CD4-positive, alpha-beta memory T cell (primary cell): ENCODE results near the gene FYB2. TPM values are rescaled to one million over a fixed set of nuclear protein-coding genes. Genes with fewer than 3 reads are reported as not detected.

ENCODE experiments used
- CTCF ChIA-PET: fragments of 350-600 bp; sonication (Branson Sonifier 250); formaldehyde crosslinking; loops from one replicate; lab custom pipeline; 2021; ENCODE audit warnings: inconsistent platforms; ENCODE audit not compliant: partially characterized antibody; lab: Charles Lee
- POLR2A ChIA-PET: fragments of 350-600 bp; sonication (Branson Sonifier 250); formaldehyde crosslinking; loops from one replicate; lab custom pipeline; 2021; ENCODE audit not compliant: partially characterized antibody; lab: Charles Lee
- DNase-seq, 5 donors: peaks; one replicate each; pipeline versions ENCODE4 v3.0.0 to v3.0.0-alpha.2; 2020 to 2022; ENCODE audit warnings: mixed read lengths in 1 of 5
- H3K27ac ChIP-seq: one replicate; pipeline ENCODE4 v1.7.0; 2013; ENCODE audit warnings: low read depth, low read length
- H3K27me3 ChIP-seq: 2 replicates; pipeline ENCODE4 v1.7.0; 2013; ENCODE audit warnings: mild to moderate bottlenecking, low read length, moderate library complexity; ENCODE audit not compliant: insufficient read depth
- H3K36me3 ChIP-seq: 2 replicates; pipeline ENCODE4 v1.7.0; 2013; ENCODE audit warnings: mild to moderate bottlenecking, low read length, moderate library complexity; ENCODE audit not compliant: insufficient read depth
- H3K4me1 ChIP-seq: 2 replicates; pipeline ENCODE4 v1.7.0; 2013; ENCODE audit warnings: mild to moderate bottlenecking, low read length, moderate library complexity; ENCODE audit not compliant: insufficient read depth
- H3K4me3 ChIP-seq, 2 donors: one replicate each; pipeline ENCODE4 v1.7.0; 2013; ENCODE audit warnings: low read length in 2 of 2, mild to moderate bottlenecking in 1 of 2
- H3K9me3 ChIP-seq, 2 donors: one replicate each; pipeline ENCODE4 v1.7.0; 2013; ENCODE audit warnings: low read length in 2 of 2, control low read depth in 1 of 2; ENCODE audit not compliant: control insufficient read depth in 1 of 2
- H3K27ac Mint-ChIP-seq, 7 donors: one replicate each; pipeline ENCODE4 v1.8.0; 2020 to 2021; ENCODE audit warnings: mixed read lengths in 7 of 7, mild to moderate bottlenecking in 6 of 7, inconsistent platforms in 3 of 7, moderate library complexity in 3 of 7
- H3K27me3 Mint-ChIP-seq, 2 donors: one replicate each; pipeline ENCODE4 v1.8.0; 2020 to 2021; ENCODE audit warnings: mixed read lengths in 2 of 2
- H3K36me3 Mint-ChIP-seq, 2 donors: one replicate each; pipeline ENCODE4 v1.8.0; 2020 to 2021; ENCODE audit warnings: mixed read lengths in 2 of 2, inconsistent platforms in 1 of 2, mild to moderate bottlenecking in 1 of 2
- H3K4me1 Mint-ChIP-seq, 4 donors: one replicate each; pipeline ENCODE4 v1.8.0; 2020 to 2021; ENCODE audit warnings: mixed read lengths in 4 of 4, mild to moderate bottlenecking in 1 of 4
- H3K4me3 Mint-ChIP-seq, 8 donors: one replicate each; pipeline ENCODE4 v1.8.0; 2020 to 2021; ENCODE audit warnings: mixed read lengths in 8 of 8, mild to moderate bottlenecking in 7 of 8, moderate library complexity in 6 of 8, inconsistent platforms in 3 of 8
- H3K9me3 Mint-ChIP-seq, 8 donors: one replicate each; pipeline ENCODE4 v1.8.0; 2020 to 2021; ENCODE audit warnings: mixed read lengths in 8 of 8, mild to moderate bottlenecking in 5 of 8, inconsistent platforms in 3 of 8, moderate library complexity in 1 of 8
- intact Hi-C: fragments of 100-400 bp; cut with micrococcal nuclease; formaldehyde crosslinking; loops from one replicate; pipeline ENCODE4 v1.15.1; 2023
- polyA plus RNA-seq, 2 donors: library from polyadenylated mRNA; unstranded; fragments of 300-500 nt; fragmentation: Illumina TruSeq; gene quantifications; one replicate each; pipeline ENCODE4 v1.2.3, GENCODE V29; 2021
- total RNA-seq, 2 experiments: library from RNA; stranded (reverse); gene quantifications; one replicate each; pipeline ENCODE4 v1.2.3, GENCODE V29; 2021

The FYB2 gene, protein sequence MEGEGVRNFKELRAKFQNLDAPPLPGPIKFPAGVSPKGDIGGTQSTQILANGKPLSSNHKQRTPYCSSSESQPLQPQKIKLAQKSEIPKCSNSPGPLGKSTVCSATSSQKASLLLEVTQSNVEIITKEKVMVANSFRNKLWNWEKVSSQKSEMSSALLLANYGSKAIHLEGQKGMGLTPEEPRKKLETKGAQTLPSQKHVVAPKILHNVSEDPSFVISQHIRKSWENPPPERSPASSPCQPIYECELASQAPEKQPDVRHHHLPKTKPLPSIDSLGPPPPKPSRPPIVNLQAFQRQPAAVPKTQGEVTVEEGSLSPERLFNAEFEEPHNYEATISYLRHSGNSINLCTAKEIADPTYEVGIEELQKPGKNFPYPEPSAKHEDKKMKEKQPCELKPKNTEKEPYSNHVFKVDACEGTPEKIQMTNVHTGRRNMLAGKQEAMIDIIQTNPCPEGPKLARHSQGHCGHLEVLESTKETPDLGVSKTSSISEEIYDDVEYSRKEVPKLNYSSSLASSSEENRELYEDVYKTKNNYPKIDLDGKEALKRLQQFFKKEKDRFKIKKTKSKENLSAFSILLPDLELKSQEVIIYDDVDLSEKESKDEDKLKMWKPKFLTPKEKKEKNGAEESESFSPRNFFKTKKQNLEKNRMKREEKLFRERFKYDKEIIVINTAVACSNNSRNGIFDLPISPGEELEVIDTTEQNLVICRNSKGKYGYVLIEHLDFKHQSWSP
- total RNA-seq: not detected
- not detected for polyA plus RNA-seq

DNA sequence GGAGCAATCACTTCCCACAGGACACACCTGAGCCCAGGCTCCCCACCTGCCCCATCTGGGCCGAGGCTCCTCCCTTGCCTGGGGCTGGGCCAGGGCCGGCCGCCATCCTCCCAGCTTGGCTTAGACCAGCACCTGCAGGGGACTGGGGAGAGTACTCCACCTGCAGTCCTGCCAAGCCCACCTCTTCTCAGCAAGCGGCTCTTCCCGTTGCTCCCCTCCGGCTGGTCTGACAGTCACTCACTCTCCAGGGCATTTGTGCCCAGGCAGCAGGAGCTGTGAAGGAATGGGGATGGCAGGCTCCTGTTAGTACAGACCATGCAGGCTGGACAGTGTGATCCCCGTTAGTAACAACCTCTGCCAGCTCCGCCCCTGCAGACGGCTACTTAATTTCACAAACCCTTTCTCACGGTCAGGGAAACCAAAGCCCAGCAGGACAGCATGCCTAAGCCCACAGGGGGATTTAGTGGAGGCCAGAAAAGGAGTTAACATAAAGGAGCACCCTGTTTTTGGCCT lies at the start of gene FYB2:
Gene FYB2, minus strand, starts transcription at position 18 of the 513 bp plus-strand sequence. CDS start 114 bp downstream, outside the sequence.
- H3K4me3 ChIP-seq: no peak within 1 kb of the TSS
- no peak within 1 kb of the TSS for H3K27ac ChIP-seq
- Mint-ChIP-seq H3K27ac (no peak within 1 kb of the TSS), H3K36me3 (no peaks in the 10 kb centered on the region), H3K4me3 (no peak within 1 kb of the TSS), H3K27me3 (peaks cover 0 to 12% of the 10 kb centered on the region in 2 donors), H3K4me1 (no peaks in the 10 kb centered on the region), H3K9me3 (peaks cover 0 to 2% (median 0%) of the 10 kb centered on the region in 8 donors)
- H3K9me3 ChIP-seq: no peaks in the 10 kb centered on the region
- no peaks in the 10 kb centered on the region for H3K27me3 ChIP-seq
- CTCF ChIA-PET: interaction anchor here (3.2 kb wide), 1 partner anchor 12 kb away, joined by 17 read pairs; no protein-coding TSS in a partner anchor
- no peak for DNase-seq
- H3K36me3 ChIP-seq: no peaks in the 10 kb centered on the region
- intact Hi-C loops: no loop called here
- POLR2A ChIA-PET: no interaction called here
- H3K4me1 ChIP-seq: no peaks in the 10 kb centered on the region

DNA sequence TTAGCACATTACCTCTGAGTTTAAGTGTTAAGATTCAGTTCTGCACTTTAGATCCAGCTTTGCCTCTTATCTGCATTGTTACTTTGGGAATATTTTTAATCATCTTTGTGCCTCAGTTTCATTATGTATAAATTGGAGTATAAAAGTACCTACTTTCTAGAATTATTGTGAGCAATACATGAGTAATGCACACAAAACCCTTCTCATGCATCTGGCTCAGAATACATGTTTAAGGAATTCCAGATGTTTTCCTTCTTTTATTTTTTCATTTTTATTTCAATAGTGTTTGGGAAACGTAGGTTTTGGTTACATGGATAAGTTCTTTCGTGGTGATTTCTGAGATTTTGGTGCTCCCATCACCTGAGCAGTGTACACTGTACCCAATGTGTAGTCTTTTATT lies 49.6 kb upstream of the FYB2 start:
- ChIA-PET CTCF (no interaction called here), POLR2A (no interaction called here)
- Mint-ChIP-seq H3K4me3 (no peak overlapping the region), H3K4me1 (no peaks in the 10 kb centered on the region), H3K9me3 (peaks cover 0 to 3% (median 0%) of the 10 kb centered on the region in 8 donors), H3K36me3 (no peaks in the 10 kb centered on the region), H3K27me3 (peaks cover 4 to 7% of the 10 kb centered on the region in 2 donors), H3K27ac (no peak overlapping the region)
- Histone ChIP-seq H3K4me1 (no peaks in the 10 kb centered on the region), H3K27ac (no peak overlapping the region), H3K36me3 (no peaks in the 10 kb centered on the region), H3K4me3 (no peak overlapping the region), H3K9me3 (no peaks in the 10 kb centered on the region), H3K27me3 (no peaks in the 10 kb centered on the region)
- no peak for DNase-seq
- intact Hi-C loops: no loop called here

DNA sequence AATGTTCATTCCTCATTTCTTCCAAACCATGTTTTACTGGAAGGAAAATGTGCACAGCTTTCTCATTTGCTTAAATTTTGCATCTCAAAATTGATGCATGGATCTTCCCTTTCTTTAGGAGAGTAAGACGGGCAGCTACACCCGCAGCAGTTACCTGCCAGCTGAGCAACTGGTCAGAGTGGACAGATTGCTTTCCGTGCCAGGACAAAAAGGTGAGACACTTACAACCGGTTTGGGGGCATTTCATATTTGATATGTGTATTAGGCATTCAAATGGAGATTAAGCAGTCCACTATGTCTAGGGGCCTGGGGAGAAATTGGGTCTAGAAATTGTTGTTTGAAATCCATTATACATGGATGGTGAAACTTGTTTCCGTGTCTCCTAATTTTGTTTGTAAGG lies 48.3 kb upstream of the FYB2 start:
- intact Hi-C loops: no loop called here
- POLR2A ChIA-PET: no interaction called here

DNA sequence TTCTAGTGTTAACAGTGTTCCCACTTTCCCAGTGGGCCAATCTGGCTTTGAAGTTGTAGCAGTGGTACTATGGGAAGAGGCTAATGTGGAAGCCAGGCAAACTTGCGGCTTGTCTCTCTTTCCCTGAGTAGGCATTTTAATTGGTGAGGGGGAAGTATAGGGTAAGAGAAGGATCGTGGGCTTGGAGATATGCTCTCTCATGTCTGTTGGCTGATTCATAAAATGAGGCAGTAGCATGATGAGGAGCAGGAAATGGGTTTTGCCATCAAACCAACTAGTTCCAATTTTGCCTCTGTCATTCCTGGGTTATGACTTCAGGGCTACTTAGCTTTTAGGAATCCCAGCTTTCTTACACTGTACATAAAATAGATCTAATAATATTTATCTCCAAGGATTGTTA lies 47.5 kb upstream of the FYB2 start:
- Mint-ChIP-seq H3K27me3 (peaks cover 3 to 4% of the 10 kb centered on the region in 2 donors), H3K4me1 (no peaks in the 10 kb centered on the region), H3K27ac (no peak overlapping the region), H3K36me3 (no peaks in the 10 kb centered on the region), H3K4me3 (no peak overlapping the region), H3K9me3 (peaks cover 0 to 4% (median 0%) of the 10 kb centered on the region in 8 donors)
- intact Hi-C loops: no loop called here
- DNase-seq: no peak
- Histone ChIP-seq H3K4me3 (no peak overlapping the region), H3K9me3 (no peaks in the 10 kb centered on the region), H3K4me1 (no peaks in the 10 kb centered on the region), H3K27me3 (no peaks in the 10 kb centered on the region), H3K36me3 (no peaks in the 10 kb centered on the region), H3K27ac (no peak overlapping the region)
- CTCF ChIA-PET: no interaction called here
- POLR2A ChIA-PET: no interaction called here

More for the DNA sequence above, 48.3 kb upstream of the FYB2 start:
- Mint-ChIP-seq H3K36me3 (no peaks in the 10 kb centered on the region), H3K4me1 (no peaks in the 10 kb centered on the region), H3K4me3 (no peak overlapping the region), H3K27ac (no peak overlapping the region), H3K9me3 (peaks cover 0 to 3% (median 0%) of the 10 kb centered on the region in 8 donors), H3K27me3 (peaks cover 4 to 6% of the 10 kb centered on the region in 2 donors)
- Histone ChIP-seq H3K27me3 (no peaks in the 10 kb centered on the region), H3K27ac (no peak overlapping the region), H3K9me3 (no peaks in the 10 kb centered on the region), H3K36me3 (no peaks in the 10 kb centered on the region), H3K4me3 (no peak overlapping the region), H3K4me1 (no peaks in the 10 kb centered on the region)
- CTCF ChIA-PET: no interaction called here
- DNase-seq: no peak

DNA sequence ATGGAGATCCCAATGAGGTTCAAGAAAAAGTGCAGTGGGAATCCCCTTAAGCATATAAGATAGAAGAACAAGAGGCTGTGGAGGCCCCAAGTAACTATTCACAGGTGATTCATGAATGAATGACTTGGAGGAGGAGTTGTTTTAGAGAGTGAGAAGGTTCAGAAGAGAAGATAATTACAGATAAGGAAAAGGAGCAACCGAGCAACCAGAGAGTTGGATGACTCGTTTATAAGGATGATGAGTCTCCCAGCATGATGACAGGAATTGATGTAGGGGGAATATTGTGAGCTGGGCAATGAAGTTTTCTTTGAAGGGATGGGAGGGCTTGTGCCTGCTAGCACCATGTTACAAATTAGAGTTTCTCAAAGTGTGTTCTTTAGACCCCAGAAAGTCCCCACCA lies 45.2 kb upstream of the FYB2 start:
- H3K36me3 Mint-ChIP-seq: no peaks in the 10 kb centered on the region
- intact Hi-C loops: no loop called here

DNA sequence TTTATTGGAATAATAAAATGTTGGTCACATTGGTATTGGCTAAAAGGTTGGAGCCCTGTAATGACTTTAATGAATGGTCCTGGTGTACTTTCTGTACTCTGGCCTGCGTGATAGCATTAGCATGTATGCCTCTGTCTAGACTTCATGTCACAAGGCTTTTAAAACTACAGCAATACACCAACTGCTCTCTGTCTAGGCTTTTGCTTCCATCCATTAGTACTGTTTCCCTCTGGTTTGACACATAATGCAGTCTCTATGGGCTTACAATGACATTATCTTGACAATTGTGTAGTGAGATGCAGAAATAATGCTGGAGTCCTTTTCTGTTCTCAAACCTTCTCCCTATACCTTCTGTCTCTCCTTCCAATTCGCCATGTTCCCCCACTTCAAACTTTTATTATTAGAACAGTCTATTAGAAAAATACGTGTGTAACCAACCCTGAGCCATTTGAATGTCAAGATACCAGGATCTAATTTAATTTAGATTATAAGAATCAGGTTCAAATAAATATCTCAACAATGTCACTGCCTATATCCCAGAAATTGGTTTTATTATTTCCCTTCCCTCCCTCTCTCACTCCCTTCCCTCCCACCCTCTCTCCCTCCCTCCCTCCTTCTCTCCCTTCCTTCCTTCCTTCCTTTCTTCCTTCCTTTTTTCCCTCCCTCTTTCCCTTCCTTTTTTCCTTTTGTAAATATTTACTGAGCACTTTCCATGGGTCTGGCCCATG lies 44.2 kb upstream of the FYB2 start:
- ChIA-PET POLR2A (no interaction called here), CTCF (no interaction called here)
- H3K4me3 ChIP-seq: no peak overlapping the region
- Mint-ChIP-seq H3K4me3 (no peak overlapping the region), H3K9me3 (peaks cover 0 to 6% (median 0%) of the 10 kb centered on the region in 8 donors), H3K36me3 (no peaks in the 10 kb centered on the region), H3K27ac (no peak overlapping the region), H3K27me3 (peaks cover 0 to 2% of the 10 kb centered on the region in 2 donors), H3K4me1 (no peaks in the 10 kb centered on the region)
- no peak for DNase-seq
- H3K9me3 ChIP-seq: no peaks in the 10 kb centered on the region
- no peaks in the 10 kb centered on the region for H3K36me3 ChIP-seq
- intact Hi-C loops: no loop called here
- H3K27me3 ChIP-seq: no peaks in the 10 kb centered on the region
- no peaks in the 10 kb centered on the region for H3K4me1 ChIP-seq
- H3K27ac ChIP-seq: no peak overlapping the region

More for the DNA sequence above, 45.2 kb upstream of the FYB2 start:
- ChIA-PET CTCF (no interaction called here), POLR2A (no interaction called here)
- no peak overlapping the region for H3K27ac ChIP-seq
- H3K9me3 Mint-ChIP-seq: peaks cover 0 to 6% (median 0%) of the 10 kb centered on the region in 8 donors
- H3K27ac Mint-ChIP-seq: no peak overlapping the region
- no peak overlapping the region for H3K4me3 ChIP-seq
- H3K4me3 Mint-ChIP-seq: no peak overlapping the region
- no peaks in the 10 kb centered on the region for H3K4me1 Mint-ChIP-seq
- H3K27me3 ChIP-seq: no peaks in the 10 kb centered on the region
- H3K9me3 ChIP-seq: no peaks in the 10 kb centered on the region
- no peaks in the 10 kb centered on the region for H3K36me3 ChIP-seq
- H3K27me3 Mint-ChIP-seq: peaks cover 2% of the 10 kb centered on the region in 2 donors
- no peak for DNase-seq
- H3K4me1 ChIP-seq: no peaks in the 10 kb centered on the region

DNA sequence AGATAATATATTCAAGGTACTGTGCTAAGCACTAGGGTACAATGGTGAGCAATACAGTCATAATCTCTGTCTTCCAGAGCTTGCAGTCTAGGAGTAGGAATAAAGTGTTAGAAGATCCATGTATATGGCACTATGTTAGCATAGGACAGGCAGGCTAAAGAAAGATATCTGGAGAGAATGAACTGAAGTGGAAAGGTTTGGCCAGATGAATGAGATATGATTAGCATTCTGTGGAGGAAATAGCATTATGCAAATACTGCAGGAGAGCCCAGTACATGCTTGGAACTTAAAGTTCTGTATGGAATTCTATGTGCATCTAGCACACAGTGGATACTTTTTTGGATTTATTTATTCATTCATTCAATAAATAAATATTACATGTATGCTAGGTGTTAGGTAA lies 40.1 kb upstream of the FYB2 start:
- H3K4me1 ChIP-seq: no peaks in the 10 kb centered on the region
- Mint-ChIP-seq H3K36me3 (no peaks in the 10 kb centered on the region), H3K4me1 (no peaks in the 10 kb centered on the region), H3K9me3 (peaks cover 0 to 6% (median 0%) of the 10 kb centered on the region in 8 donors), H3K4me3 (no peak overlapping the region), H3K27me3 (no peaks in the 10 kb centered on the region), H3K27ac (no peak overlapping the region)
- H3K4me3 ChIP-seq: no peak overlapping the region
- ChIA-PET POLR2A (no interaction called here), CTCF (no interaction called here)
- H3K36me3 ChIP-seq: no peaks in the 10 kb centered on the region
- H3K27ac ChIP-seq: no peak overlapping the region
- intact Hi-C loops: no loop called here
- no peaks in the 10 kb centered on the region for H3K27me3 ChIP-seq
- no peaks in the 10 kb centered on the region for H3K9me3 ChIP-seq
- no peak for DNase-seq
